ENCODE measurements around the gene DACT2.

Gene DACT2

GRCh38 chr6:168333989-168334388, 14.4 kb upstream of the DACT2 start:
- Histone ChIP-seq H3K4me2 (ENCODE audit: low read length) (no peak overlapping the region), H3K9ac (no peak overlapping the region), H2AFZ (no peak overlapping the region), H3K27me3 (ENCODE audit: control insufficient read depth, insufficient read depth, low read length) (no peaks in the 10 kb centered on the region), H3K4me1 (no peaks in the 10 kb centered on the region), H3K79me2 (no peaks in the 10 kb centered on the region), H3K9me3 (ENCODE audit: control insufficient read depth, low read length) (no peaks in the 10 kb centered on the region), H3K27ac (no peak overlapping the region), H3K36me3 (ENCODE audit: control insufficient read depth, insufficient read depth, low read length) (no peaks in the 10 kb centered on the region), H3K4me3 (ENCODE audit: low read depth, low read length) (no peak overlapping the region)
- no peak for TF ChIP-seq CTCF (IDR thresholded peaks at IDR 0.05)

DNA sequence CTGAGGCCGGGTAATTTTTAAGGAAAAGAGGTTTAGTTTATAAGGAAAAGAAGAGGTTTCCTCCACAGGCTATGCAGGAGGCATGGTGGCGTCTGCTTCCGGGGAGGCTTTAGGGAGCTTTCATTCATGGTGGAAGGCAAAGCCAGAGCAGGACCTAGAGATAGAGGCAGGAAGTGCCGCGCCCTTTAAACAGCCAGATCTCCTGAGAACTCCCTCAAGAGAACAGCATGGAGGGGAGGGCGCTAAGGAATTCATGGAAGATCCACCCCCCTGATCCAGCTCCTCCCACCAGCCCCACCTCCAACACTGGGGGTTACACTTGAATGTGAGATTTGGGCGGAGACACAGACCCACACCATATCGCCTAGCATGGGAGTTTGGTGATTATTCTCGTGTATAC, 13.9 kb upstream of the DACT2 start:
- H3K9me3 ChIP-seq (ENCODE audit: control insufficient read depth, low read length) = no peaks in the 10 kb centered on the region
- H3K27me3 ChIP-seq (ENCODE audit: control insufficient read depth, insufficient read depth, low read length) = no peaks in the 10 kb centered on the region
- H3K36me3 ChIP-seq (ENCODE audit: control insufficient read depth, insufficient read depth, low read length) = no peaks in the 10 kb centered on the region
- no peaks in the 10 kb centered on the region for H3K4me1 ChIP-seq
- no peak overlapping the region for H2AFZ ChIP-seq
- H3K4me2 ChIP-seq (ENCODE audit: low read length) = no peak overlapping the region
- no peaks in the 10 kb centered on the region for H3K79me2 ChIP-seq
- no peak overlapping the region for H3K27ac ChIP-seq
- H3K9ac ChIP-seq = no peak overlapping the region
- TF ChIP-seq CTCF (IDR thresholded peaks at IDR 0.05) = no peak
- H3K4me3 ChIP-seq (ENCODE audit: low read depth, low read length) = no peak overlapping the region

DNA sequence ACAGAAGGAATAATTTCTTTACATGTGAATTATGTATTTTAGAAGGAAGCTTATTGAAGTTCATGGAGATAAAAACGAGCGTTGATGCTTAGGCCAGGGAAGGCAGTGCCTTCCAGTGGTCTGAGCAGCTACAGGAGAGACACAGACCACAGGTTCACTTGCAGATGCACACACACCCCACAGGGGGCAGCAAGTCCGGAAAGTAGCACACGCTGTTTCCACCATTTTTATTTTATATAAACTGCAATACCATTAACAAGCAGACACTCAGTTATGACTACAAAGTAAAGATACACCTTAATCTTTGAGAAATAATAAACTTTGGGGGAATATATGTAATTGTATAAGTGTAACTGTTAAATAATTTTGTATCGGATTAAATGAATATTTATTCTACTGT, 13.5 kb upstream of the DACT2 start:
- no peaks in the 10 kb centered on the region for H3K9me3 ChIP-seq (ENCODE audit: control insufficient read depth, low read length)
- TF ChIP-seq CTCF (IDR thresholded peaks at IDR 0.05) = no peak
- H2AFZ ChIP-seq = no peak overlapping the region
- H3K4me2 ChIP-seq (ENCODE audit: low read length) = no peak overlapping the region
- H3K4me1 ChIP-seq = no peaks in the 10 kb centered on the region
- no peak overlapping the region for H3K27ac ChIP-seq
- H3K36me3 ChIP-seq (ENCODE audit: control insufficient read depth, insufficient read depth, low read length) = no peaks in the 10 kb centered on the region
- no peaks in the 10 kb centered on the region for H3K27me3 ChIP-seq (ENCODE audit: control insufficient read depth, insufficient read depth, low read length)
- no peaks in the 10 kb centered on the region for H3K79me2 ChIP-seq
- no peak overlapping the region for H3K9ac ChIP-seq
- no peak overlapping the region for H3K4me3 ChIP-seq (ENCODE audit: low read depth, low read length)

DNA sequence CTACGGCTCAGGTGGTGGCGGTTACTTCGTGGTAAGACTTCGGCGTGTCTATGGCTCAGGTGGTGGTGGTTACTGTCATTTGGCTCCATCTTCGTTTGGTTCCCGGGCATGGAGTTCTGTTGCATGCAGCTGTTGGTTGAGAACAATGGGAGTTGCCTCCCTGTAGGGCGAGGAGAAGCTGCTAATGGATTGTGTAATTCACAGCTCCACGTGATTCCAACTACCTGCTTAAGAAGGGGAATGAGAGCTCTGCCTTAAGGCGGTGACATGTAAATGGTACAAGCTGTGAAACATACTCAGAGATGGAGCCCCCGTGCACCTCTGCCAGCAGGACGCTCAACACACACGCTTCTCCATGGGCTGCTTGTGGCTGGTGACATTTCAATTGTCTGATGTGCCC, 12.4 kb upstream of the DACT2 start:
- Histone ChIP-seq H3K4me3 (ENCODE audit: low read depth, low read length) (no peak overlapping the region), H3K9me3 (ENCODE audit: control insufficient read depth, low read length) (no peaks in the 10 kb centered on the region), H3K36me3 (ENCODE audit: control insufficient read depth, insufficient read depth, low read length) (no peaks in the 10 kb centered on the region), H3K4me1 (no peaks in the 10 kb centered on the region), H3K27me3 (ENCODE audit: control insufficient read depth, insufficient read depth, low read length) (no peaks in the 10 kb centered on the region), H3K79me2 (no peaks in the 10 kb centered on the region), H3K9ac (no peak overlapping the region), H3K4me2 (ENCODE audit: low read length) (no peak overlapping the region), H3K27ac (no peak overlapping the region), H2AFZ (no peak overlapping the region)
- no peak for TF ChIP-seq CTCF (IDR thresholded peaks at IDR 0.05)

DNA sequence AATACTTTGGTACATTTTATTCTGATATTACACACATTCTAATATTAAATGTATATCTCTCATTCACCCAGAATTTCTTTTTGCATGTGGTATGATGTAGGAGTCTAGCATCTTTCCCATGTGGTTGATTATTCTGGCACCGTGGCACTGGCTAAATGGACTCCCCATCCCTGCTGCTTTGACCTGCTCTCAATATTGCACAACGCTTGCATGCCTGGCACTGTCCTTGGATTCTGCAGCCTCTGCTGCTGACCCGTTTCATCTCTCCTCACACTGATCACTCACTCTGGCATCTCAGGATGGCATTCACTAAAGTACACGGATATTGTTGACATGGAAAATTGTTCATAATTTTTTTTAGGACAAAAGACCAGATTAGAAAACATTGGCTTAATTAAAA, 11.5 kb upstream of the DACT2 start:
- no peaks in the 10 kb centered on the region for H3K36me3 ChIP-seq (ENCODE audit: control insufficient read depth, insufficient read depth, low read length)
- H3K79me2 ChIP-seq = no peaks in the 10 kb centered on the region
- H3K9ac ChIP-seq = no peak overlapping the region
- no peaks in the 10 kb centered on the region for H3K4me1 ChIP-seq
- H2AFZ ChIP-seq = no peak overlapping the region
- no peak overlapping the region for H3K4me3 ChIP-seq (ENCODE audit: low read depth, low read length)
- peaks cover 2% of the 10 kb centered on the region for H3K9me3 ChIP-seq (ENCODE audit: control insufficient read depth, low read length)
- no peak overlapping the region for H3K27ac ChIP-seq
- H3K4me2 ChIP-seq (ENCODE audit: low read length) = no peak overlapping the region
- TF ChIP-seq CTCF (IDR thresholded peaks at IDR 0.05) = no peak
- H3K27me3 ChIP-seq (ENCODE audit: control insufficient read depth, insufficient read depth, low read length) = no peaks in the 10 kb centered on the region

Data from parathyroid adenoma (tissue), 2 donors.